Measurements from ENCODE around the gene EGFL8. TPM values are rescaled to one million over a fixed set of nuclear protein-coding genes. Genes with fewer than 3 reads are reported as not detected.

EGFL8 gene
- total and polyA plus RNA-seq, 8 donors = 2.2 to 46.8 (median 6.0) TPM

- Histone ChIP-seq H3K36me3 (no peaks in the 10 kb centered on the region), H3K9me3 (no peaks in the 10 kb centered on the region), H3K4me1 (no peaks in the 10 kb centered on the region), H3K27me3 (no peaks in the 10 kb centered on the region), H3K4me3 (peak overlapping the region in 2 of 4 donors; percentile 15 to 46), H3K27ac (no peak overlapping the region)
- WGBS, 2 donors = 33 to 40% methylated on average over 47 of the region's 47 CpGs
- DNase-seq (no peak), ATAC-seq (no peak), FAIRE-seq (no peak)
- TF ChIP-seq CTCF (IDR thresholded peaks at IDR 0.05) = no peak
- intact Hi-C loops (cut with DNase I) = no loop called here
Measured at GRCh38 chr6:32149092-32149755, 15.2 kb upstream of the EGFL8 start.

GRCh38 chr6:32149932-32150870, 14.2 kb upstream of the EGFL8 start:
- H3K4me1 ChIP-seq = peaks cover 0 to 5% (median 4%) of the 10 kb centered on the region in 3 donors
- H3K36me3 ChIP-seq = no peaks in the 10 kb centered on the region
- no peaks in the 10 kb centered on the region for H3K27me3 ChIP-seq
- ATAC-seq (no peak), DNase-seq (no peak), FAIRE-seq (no peak)
- H3K27ac ChIP-seq = no peak overlapping the region
- TF ChIP-seq CTCF (IDR thresholded peaks at IDR 0.05) = no peak
- H3K9me3 ChIP-seq = no peaks in the 10 kb centered on the region
- 44 to 47% methylated on average over 53 to 55 of the region's 55 CpGs for WGBS, 2 donors
- intact Hi-C loops (cut with DNase I) = no loop called here
- no peak overlapping the region for H3K4me3 ChIP-seq

- ATAC-seq (no peak), FAIRE-seq (no peak), DNase-seq (no peak)
- intact Hi-C loops (cut with DNase I) = no loop called here
- peaks cover 0 to 5% (median 4%) of the 10 kb centered on the region in 3 donors for H3K4me1 ChIP-seq
- H3K27ac ChIP-seq = no peak overlapping the region
- H3K9me3 ChIP-seq = no peaks in the 10 kb centered on the region
- H3K27me3 ChIP-seq = no peaks in the 10 kb centered on the region
- no peak overlapping the region for H3K4me3 ChIP-seq
- WGBS, 2 donors = 42 to 60% methylated on average over 5 to 8 of the region's 8 CpGs
- no peaks in the 10 kb centered on the region for H3K36me3 ChIP-seq
- no peak for TF ChIP-seq CTCF (IDR thresholded peaks at IDR 0.05)
Measured at GRCh38 chr6:32151181-32151862, 13.1 kb upstream of the EGFL8 start.

- FAIRE-seq = no peak
- H3K4me3 ChIP-seq = peak within 1 kb of the TSS in 1 of 4 donors; percentile 70
- H3K27ac ChIP-seq = no peak within 1 kb of the TSS
- TF ChIP-seq CTCF (IDR thresholded peaks at IDR 0.05) = no peak
- H3K9me3 ChIP-seq = no peaks in the 10 kb centered on the region
- DNase-seq = no peak
- no peaks in the 10 kb centered on the region for H3K27me3 ChIP-seq
- peaks cover 0 to 5% (median 4%) of the 10 kb centered on the region in 3 donors for H3K4me1 ChIP-seq
- ATAC-seq = no peak
- H3K36me3 ChIP-seq = no peaks in the 10 kb centered on the region
- 50 to 70% methylated on average over 7 to 15 of the region's 24 CpGs for WGBS, 2 donors
- intact Hi-C loops (cut with DNase I) = no loop called here
Measured at GRCh38 chr6:32151863-32152768, 12.3 kb upstream of the EGFL8 start, which contains the start of gene PRRT1. Gene PRRT1, minus strand, starts transcription at chr6:32151939. Its CDS starts 112 bp downstream, at chr6:32151827.
